NCI-H1048 (cell line): Measurements from ENCODE around the gene GABARAP.
A peak's percentile ranks its signal among the peaks of the same experiment; 100 is the strongest.

Source experiments
- DNase-seq: peaks from one replicate; lab custom pipeline; 2025; lab: John Stamatoyannopoulos, UW

Gene GABARAP

DNA sequence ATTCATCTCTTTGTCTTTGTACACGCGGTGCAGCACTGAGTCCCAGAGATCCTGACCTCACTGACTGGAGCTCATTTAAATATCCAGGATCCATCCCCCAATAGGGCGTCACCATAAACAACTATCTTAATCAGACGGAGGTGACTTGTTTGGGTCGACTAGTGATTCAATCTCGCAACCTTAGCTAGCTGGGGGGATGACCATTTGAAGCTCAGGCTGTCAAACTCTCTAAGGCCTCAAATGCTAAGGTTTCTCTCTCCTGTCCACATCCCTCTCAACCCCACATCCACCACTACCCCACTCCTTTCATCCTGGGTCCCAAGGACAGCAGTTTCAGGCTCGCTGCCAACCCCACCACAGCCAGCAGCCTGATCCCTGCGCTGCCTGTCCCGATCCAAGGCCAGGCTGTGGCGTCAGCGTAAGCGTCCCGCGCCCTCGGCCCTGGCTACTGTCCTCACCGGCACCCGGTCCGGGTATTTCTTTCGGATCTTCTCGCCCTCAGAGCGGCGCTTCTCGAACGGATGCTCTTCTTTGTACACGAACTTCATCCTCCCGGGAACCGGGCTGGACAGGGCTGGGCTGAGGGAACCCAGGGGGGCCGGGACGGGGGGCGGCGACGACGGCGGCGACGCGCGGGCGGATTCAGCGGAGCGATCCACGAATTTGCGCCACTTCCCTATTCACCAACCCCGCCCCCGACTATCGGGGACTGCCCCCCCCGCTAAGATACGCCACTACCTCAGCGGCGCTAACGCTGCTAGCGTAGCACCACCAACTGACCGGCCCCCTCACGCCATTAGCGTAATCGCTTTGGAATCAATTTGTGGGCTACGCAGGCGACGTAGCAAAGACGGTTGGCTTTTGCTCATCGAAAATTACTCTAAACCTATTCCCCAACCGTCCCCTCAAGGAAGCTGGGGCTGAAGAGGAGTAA is at the start of gene GABARAP:
TSS of gene GABARAP (minus strand) at position 667 of the 934 bp plus-strand sequence. CDS start at position 548, 119 bp downstream.
- DNase-seq: peak; percentile 78

DNA sequence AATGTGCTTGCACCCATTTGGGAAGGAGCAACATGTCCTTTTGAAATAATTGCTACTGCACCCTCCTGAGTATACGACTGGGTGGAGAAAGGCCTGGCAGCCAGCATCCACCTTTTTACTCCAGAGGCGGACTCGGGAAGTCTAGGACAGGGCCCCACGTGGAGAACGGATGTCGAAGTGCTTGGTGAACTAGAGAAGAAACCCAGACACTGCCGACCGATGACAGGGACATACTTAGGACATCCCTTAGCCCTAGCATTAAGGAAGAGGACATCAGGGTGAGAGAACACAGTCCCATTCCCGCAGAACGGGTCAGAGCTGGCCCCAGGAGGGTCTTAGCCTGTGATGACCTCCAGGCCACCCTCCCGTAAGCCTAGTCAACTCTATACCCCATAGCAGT is 48.4 kb upstream of the GABARAP start:
- no peak for DNase-seq

DNA sequence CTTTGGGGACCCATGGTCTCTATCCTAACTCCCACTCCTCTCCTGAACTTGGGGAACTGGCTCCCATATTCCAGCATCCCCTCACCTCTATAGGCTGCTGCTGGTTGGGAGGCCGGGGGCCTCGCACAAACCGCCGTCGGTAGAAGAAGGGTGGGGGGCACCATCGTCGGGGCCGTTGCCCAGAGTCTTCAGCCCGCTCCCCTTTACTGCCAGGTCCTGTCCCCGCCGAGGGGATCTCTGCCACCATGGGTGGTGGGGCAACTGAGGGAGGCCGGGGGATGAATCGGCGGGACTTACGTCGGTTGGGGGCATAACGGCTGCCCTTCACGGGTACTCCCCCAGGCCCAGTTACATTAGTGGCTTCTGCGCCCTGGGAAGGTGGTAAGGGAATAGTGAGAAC is 47.9 kb upstream of the GABARAP start:
- DNase-seq: no peak

DNA sequence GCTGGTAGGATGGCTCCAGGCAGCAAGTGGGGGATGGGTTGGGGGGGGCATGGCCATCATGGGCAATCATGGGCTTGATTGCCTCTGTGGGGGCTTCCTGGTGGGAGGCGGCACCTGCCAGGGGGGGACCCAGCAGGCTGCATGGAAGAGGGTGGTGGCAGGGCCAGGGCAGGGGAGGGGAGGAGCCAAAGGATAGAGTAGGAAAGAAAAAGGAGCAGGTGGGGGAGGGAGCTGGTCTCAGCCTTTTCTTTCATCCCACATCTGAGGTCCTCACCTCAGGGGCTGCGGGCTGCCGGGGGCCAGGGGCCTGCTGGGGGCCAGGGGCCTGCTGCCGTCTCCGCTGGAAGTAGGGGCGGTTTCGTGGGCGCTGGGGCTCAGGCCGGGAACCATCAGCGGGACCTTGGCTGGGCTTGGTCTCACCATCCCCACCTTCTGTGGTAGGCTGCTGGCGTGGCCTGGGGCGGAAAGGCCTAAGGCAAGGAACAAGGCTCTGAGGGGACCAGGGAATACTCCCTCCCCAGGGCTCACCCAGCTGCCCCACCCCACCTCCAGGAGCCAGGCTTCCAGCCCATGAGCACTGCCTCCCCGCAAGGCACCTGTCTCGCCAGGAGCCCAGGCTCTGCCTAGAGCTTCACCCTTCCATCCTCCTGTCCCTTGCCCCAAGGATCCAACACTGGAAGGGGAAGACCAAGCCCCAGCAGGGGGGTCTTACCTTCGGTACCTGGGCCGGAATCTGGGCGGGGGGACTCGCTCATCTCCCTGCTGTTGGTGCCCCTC is 47.2 kb upstream of the GABARAP start:
- no peak for DNase-seq

DNA sequence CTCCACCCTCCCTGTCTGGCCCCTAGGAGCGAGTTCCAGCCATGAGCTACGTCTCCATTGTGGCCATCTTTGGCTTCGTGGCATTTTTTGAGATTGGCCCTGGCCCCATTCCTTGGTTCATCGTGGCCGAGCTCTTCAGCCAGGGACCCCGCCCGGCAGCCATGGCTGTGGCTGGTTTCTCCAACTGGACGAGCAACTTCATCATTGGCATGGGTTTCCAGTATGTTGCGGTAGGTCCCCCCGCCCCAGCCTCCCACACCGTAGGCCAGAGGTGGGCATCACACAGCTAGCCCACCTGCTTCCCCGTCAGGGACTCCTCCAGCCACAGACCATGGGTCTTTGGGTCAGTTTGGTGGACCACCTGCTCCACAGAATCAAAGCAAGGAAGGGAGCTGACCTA is 43.4 kb upstream of the GABARAP start:
- DNase-seq: no peak

DNA sequence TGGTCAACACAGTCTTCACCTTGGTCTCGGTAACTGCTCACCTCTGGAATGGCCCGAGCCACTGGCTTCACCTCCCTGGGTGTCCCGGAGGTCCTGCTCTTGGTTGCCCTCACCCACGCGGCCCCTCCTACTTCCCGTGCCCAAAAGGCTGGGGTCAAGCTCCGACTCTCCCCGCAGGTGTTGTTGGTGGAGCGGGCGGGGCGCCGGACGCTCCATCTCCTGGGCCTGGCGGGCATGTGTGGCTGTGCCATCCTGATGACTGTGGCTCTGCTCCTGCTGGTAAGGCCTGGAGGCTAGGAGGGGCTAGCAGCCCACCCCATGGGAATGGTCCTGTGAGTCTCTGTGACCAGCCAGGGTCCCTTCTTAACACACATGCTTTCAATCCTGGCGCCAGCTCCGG is 42.7 kb upstream of the GABARAP start:
- no peak for DNase-seq

DNA sequence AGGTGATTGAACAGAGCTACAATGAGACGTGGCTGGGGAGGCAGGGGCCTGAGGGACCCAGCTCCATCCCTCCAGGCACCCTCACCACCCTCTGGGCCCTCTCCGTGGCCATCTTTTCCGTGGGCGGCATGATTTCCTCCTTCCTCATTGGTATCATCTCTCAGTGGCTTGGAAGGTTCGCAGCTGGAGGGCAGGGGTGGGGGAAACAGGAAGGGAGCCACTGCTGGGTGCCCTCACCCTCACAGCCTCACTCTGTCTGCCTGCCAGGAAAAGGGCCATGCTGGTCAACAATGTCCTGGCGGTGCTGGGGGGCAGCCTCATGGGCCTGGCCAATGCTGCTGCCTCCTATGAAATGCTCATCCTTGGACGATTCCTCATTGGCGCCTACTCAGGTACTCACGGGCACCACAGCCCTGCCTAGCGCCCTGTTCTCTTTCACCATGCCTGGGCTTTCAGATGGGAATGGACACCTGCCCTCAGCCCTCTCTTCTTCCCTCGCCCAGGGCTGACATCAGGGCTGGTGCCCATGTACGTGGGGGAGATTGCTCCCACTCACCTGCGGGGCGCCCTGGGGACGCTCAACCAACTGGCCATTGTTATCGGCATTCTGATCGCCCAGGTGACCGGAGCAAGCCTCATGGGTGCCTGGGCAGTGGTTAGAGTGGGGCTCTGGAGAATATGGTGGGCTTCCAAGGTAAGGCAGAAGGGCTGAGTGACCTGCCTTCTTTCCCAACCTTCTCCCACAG is 41.4 kb upstream of the GABARAP start:
- DNase-seq: no peak

DNA sequence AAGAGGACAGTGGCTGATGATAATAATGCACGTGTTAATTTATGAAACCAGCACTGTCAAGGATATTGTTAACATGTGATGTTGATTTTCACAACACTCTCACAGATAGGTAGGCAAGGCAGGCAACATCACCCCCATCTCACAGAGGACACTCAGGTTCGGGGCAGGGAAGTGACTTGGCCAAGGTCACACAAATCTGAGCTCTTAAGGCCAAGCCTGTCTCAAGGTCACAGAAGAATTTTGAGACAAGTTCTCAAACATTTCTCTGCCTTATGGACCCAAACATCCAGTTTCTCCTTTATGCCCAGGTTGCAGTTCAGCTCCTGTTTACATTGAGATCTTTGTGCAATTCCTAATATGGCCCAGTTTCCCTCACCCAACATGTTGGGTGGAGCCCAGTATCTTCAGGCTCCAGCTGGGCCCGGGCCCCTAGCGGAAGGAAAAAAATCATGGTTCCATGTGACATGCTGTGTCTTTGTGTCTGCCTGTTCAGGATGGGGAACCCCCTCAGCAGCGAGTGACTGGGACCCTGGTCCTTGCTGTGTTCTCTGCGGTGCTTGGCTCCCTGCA is 40.6 kb upstream of the GABARAP start:
- DNase-seq: no peak

DNA sequence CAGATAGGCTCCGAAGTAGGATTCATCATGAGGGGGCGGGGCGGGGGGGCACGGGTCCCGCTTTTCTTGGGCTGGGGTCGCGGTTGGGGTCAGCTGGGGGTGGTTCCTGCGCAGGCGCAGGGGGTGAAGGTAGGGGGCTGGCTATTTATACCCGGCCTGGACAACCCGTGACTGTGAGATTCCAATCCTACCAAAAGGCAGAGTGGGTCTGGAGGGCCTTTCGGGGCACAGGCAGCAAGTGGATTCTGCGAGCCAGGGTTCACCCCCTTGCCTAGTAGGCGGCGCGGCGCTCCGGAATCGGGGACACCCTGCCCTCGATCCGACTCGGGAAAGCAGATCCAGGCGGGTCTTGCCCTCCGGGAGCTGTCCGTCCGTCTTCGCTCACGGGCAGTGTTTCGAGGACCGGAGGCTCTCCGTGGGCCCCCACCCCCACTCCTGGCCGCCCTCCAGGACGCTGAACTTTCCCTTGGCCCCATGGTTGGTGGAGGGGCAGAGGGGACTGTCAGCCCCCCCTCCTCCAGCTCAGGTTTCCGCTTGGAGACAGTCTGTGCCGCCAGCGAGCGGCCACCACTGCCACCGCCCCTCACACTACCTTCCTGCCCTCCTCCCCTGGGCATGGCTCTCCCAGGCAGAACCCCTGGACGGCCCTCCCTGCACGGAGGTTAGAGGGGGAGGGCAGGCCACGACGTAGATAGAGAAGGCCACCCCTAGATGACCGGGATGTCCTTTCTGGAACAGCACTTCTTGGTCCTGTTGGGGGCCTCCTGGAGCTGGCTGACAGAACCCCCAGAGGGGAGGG is 39.9 kb upstream of the GABARAP start:
- DNase-seq: no peak

DNA sequence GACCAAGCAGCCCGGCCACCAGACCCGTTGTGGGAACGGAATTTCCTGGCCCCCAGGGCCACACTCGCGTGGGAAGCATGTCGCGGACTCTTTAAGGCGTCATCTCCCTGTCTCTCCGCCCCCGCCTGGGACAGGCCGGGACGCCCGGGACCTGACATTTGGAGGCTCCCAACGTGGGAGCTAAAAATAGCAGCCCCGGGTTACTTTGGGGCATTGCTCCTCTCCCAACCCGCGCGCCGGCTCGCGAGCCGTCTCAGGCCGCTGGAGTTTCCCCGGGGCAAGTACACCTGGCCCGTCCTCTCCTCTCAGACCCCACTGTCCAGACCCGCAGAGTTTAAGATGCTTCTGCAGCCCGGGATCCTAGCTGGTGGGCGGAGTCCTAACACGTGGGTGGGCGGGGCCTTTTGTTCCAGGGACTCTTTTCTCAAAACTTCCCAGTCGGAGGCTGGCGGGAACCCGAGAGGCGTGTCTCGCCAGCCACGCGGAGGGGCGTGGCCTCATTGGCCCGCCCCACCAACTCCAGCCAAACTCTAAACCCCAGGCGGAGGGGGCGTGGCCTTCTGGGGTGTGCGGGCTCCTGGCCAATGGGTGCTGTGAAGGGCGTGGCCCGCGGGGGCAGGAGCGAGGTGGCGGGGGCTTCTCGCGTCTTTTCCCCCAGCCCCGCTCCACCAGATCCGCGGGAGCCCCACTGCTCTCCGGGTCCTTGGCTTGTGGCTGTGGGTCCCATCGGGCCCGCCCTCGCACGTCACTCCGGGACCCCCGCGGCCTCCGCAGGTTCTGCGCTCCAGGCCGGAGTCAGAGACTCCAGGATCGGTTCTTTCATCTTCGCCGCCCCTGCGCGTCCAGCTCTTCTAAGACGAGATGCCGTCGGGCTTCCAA is 39.1 kb upstream of the GABARAP start, which contains the start of gene SLC2A4:
TSS of gene SLC2A4 (plus strand) at position 645 of the 879 bp plus-strand sequence. CDS start at position 862, 217 bp downstream.
- peak; percentile 94 for DNase-seq

DNA sequence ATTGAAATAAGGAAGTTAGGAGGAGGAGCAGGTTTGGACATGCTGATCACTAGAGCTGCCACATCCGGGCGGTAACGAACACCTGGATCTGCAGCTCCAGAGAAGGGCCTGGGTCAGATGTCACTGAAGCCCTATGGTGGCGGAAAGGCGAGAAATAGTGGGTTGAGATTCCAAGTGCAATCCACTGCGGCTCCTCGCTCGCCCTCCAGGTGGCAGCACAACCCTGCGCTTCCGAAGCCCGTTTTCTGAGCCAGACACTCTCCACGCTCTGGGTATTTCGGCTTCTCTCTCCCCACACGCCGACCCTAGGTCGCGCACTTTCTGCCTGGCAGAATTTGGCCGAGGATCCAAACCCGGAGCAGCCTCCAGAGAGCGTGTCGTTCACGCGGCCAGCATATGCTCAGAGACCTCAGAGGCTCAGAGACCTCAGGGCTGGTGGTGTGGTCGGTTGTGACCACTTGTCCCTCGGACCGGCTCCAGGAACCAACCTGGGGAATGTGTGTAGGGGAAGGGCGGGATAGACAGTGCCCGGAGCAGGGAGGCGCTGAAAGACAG is 38.3 kb upstream of the GABARAP start:
- DNase-seq: peak; percentile 49

DNA sequence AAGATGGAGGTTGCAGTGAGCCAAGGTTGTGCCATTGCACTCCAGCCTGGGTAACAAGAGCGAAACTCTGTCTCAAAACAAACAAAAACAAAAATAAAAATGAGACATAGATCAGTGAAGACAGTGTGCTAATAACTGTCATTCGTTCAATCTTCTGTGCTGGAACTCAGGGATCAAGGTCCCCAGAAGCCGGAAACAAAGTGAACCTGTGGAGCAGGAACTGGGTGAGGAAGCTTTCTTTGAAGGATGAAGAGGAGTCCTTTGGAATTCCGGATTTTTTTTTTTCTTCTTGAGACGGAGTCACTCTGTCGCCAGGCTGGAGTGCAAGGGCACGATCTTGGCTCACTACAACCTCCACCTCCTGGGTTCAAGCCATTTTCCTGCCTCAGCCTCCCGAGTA is 37.2 kb upstream of the GABARAP start:
- no peak for DNase-seq

DNA sequence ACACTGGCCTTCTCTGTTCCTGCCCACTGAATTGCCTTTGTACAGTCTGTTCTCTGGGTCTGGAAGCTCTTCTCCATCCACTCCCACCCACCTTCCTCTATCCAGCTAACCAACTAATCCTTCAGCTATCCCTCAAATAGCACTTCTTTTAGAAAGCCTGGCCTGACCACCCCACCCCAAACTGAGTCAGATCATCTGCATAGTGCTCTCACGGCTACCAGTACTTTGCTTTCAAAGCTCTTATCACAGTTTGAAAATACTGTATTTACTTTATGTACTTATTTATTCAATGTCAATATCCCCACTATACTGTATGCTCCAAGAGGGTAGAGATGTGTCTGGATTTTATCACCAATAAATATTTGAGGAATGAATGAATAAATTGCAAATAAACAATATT is 24.5 kb upstream of the GABARAP start:
- no peak for DNase-seq

DNA sequence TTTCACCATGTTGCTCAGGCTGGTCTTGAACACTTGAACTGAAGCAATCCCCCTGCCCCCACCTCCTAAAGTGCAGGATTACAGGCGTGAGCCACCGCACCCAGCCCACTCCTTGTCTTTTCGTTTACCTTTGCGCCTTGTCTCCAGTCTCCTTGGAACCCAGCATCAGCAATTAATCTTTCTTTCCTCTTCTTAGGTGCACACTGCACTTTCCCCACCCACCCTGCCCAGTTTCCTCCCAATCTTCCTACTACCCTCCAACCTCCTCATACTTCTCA is 21.5 kb upstream of the GABARAP start:
- no peak for DNase-seq

DNA sequence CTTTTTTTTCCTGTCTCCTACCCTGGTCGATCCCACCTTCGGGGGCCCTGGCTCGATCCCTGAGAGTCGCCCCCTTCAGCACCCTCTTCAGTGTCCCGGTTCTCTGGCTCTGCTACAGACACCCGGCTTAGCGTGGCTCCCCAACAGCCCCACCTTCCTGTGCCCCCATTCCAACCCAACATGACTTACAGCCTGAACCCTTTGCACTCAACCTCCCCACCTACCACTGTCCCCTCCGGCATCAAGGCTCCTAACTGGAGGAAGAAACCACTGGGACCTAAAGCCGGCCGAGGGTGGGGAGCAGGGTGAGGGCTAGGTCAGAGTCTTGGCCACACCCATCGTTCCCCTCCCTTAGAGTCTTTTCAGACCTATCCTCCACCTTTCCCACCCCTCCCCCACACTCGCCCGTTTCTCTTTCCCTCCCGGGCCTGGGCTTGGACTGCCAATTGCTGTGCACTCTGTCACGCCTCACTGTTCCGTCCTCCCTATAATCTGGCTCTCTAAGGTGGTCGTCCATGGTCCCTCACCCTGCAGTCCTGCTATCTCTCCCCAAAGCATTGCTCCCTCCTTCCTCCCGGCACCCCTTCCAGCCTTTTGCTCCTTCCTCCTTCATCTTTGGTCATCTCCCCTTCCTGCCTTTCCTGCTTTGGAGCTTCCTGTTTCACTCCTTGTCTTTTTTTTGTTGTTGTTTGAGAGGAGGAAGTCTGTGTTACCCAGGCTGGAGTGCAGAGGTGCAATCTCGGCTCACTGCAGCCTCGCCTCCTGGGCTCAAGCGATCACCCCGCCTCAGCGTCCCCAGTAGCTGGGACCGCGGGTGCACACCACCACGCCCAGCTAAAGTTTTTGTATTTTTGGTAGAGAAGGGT is 20.9 kb upstream of the GABARAP start:
- no peak for DNase-seq

DNA sequence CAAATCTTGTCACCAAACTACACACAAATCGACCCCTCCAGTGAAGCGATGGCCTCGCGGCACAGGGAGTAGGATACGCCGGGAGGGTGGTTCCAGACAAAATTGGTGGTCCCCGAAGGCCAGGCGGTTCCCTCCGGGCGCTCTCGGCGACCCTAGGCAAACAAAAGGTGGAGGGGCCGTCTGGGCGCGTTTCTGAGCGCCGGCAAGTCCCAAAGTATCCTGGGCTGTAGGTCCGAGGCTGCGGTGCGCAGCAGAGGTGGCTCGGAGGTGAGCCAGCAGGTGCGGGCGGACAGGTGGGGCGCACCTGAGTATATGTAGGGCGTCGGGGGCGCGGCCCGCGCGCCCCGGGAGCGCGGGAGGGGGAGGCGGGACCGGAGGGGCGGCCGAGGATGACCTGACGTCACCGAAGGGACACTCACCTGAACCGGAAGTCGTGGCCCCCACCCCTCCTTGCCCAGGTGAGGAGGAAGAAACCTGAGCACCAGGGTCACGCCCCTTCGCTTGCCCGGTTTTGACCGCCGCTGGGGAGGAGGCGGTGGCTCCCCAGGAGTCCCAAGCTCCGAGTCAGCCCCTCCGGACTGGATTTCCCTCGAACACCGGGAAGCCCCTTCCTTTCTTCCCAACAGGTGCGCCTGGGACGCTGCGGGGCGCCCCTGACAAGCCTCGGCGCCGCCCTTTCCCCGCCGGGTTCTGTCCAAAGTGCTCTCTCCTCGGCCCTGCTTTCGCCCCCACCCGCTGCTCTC is 20.1 kb upstream of the GABARAP start, which contains the start of gene CLDN7:
TSS of gene CLDN7 (minus strand) at position 287 of the 743 bp plus-strand sequence. CDS start 435 bp downstream, outside the sequence.
- no peak for DNase-seq

DNA sequence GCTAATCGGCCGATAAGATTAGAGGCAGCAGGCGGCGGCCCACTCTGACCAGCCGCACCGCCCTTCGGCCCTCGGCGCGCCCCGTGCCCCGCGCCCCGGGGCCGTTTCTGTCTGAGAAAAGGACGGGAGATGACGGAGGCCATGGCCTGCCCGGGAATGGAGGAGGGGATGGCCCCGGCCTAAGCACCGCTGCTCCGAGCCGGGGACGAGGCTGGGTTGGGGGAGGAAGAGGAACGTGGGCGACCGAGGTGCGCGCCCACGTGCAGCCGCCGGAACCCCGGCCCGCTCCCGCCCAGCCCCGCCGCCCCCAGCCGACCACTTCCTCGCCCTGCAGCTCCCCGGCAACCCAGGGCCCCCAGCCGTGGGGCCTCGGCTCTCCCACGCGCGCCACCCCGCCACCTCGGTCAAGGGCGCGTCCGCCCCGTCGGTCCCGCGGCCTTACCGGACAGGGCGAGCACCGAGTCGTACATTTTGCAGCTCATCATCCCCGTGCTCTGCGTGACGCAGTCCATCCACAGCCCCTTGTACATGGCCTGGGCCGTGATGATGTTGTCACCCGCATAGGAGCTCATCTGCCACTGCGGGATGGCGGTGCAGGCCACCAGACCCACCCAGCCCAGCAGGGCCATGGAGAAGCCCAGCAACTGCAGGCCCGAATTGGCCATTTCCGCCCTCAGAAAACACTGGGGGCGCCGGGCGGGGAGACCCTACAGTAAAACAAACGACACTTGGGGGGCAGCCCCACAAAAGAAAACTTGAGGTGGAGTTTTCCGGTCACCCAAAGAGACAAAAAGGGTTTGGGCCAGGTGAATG is 19.3 kb upstream of the GABARAP start:
- DNase-seq: no peak
